GM18502 (cell line): Measurements from ENCODE around the gene TOLLIP.

Source experiments
- ATAC-seq: cut with Tn5 transposase; IDR thresholded peaks from one replicate; pipeline ENCODE4 v1.9.1; 2021; ENCODE audit warnings: mild to moderate bottlenecking; ENCODE audit not compliant: unreplicated experiment, poor library complexity

TOLLIP gene

GRCh38 chr11:1300121-1300520 lies 9.3 kb downstream of the TOLLIP start:
- no peak for ATAC-seq

DNA sequence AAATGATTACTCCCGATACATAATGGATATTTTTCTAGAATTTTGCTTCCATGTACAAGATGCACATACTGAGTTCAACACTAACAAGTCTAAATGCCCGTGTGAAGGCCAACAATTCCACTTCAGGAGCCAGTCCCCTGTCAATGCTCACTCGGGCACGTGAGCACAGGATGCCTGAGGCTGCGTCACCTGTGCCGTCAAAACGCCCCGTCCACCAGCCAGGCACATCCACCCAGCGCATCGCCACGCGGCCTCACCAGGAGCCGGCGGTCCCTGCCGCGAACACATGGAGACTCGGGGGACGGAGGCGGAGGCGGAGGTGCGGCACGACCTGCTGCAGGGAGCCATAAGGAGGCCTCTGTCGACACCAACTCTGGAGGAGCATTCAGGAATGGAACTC lies 9.8 kb downstream of the TOLLIP start:
- no peak for ATAC-seq

DNA sequence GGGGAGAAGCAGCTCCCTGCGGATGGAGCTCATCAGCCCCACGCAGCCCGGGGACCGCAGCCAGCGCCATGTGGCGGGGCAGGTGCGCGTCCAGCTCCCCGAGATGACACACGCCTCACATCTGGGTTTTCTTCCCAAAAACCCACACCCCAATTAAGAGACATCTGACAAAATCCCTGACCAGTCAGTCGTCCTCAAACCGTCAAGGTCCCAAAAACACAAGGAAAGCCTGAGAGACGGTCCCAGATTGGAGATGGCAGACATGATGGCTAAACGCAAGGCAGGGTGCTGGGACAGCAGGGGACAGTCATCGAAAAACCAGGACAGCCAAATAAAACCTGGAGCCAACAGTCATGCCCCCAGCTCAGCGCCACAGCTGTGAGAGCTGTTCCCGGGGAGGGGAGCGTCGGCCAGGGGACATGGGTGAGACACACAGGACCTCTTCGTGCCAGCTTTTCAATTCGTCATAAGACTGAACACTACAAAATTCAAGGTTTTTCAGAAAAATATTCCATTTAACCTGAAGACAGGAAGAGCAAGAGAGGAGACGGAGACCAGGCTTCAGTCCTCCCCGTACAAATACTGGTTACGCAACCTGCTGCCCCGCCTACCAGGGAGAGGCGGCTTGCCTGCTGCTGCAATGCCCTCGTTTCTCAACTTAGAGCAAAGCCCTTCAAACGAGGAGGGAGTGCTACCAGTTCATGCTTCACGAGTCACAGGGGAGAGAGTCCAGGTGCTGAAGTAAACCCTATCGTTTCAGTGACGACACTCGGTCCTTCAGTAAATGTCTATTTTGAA lies 10.5 kb downstream of the TOLLIP start:
- no peak for ATAC-seq

DNA sequence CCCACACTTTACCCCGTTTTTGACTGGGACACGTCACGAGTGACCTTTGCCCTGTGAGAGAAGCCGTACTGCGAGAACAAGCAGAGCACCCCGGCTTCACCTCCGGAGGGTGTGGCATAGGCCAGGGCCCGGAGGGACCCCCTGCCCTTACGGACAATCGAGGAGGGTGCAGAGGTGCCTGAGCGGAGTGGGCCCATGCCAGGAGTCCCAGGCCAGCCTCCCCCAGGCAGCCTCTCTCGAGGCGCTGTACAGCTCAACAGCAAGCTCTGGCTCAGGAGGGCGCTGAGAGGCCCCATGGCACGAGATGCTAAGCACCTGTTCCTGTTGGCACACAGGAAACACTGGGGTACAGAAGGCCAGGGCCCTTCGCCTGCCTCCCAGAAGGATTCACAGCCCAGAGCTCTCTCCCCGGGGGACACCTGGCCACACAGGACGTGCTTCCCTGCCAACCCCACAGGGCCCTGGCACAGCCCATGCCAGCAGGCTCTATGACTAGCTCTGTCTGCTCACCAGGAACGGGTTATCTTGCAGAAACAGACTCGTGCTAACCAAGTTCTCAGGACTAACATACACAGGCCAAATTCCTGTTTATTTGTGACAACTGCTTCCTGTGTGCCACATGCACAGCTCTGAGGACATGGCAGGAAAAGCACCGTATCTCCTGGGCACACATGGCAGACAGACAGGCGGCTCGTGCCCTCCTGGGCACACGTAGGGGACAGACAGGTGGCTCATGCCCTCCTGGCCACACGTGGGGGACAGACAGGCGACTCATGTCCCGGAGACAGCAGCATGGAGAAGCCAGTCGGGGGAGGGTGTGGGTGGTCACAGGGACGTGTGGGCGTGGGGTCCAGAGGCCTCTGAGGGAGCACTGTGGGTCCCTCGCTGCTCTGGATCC lies 11.6 kb downstream of the TOLLIP start:
- ATAC-seq = no peak

DNA sequence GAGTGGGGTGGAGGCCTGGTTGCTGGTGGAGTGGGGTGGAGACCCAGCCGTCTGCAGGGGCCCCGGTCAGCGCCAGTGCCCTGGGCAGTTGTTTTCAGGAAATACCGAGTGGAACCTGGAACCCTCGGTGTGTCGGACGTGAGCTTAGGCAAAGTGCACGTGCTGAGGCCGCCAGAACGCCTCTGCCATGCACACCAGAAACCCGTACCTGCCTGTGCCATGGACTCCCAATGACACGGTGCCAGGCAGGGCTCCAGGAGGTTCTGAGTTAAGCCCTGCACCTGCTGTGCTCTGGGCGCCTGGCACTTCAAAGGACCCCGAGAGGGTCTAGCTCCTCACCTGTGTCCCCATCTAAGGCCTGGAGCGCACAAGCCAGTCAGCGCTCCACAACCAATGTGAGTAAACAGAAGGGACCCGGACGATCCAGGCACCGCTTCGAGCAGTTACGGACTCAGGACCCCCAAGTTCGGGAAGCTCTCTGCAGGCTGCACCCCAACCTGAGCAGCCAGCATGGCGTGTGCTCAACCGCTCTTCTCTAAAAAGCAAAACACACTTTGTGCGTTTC lies 12.3 kb downstream of the TOLLIP start:
- ATAC-seq = no peak

GRCh38 chr11:1296287-1296686 lies 13.1 kb downstream of the TOLLIP start:
- no peak for ATAC-seq

- ATAC-seq = no peak
These were observed 13.8 kb downstream of the TOLLIP start for GRCh38 chr11:1295591-1295990.

DNA sequence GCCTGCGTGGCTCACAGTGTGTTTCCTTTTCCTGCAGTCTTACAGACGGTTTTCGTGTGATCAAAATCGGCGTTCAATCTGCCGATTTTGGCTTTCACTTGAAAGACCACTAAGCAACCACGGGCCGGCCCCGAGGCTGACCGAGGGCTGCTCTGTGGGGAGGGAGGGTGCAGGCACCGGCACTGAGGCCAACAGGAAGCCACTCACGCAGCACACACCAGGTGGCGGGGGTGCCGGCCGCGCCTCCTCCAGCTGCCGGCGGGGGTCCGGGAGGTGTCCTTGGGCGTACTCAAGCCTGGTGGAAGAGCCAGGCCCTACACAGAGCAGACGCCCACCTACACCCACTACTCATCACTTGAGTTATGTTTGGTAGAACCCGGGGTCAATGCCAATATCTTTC lies 14.3 kb downstream of the TOLLIP start:
- no peak for ATAC-seq

DNA sequence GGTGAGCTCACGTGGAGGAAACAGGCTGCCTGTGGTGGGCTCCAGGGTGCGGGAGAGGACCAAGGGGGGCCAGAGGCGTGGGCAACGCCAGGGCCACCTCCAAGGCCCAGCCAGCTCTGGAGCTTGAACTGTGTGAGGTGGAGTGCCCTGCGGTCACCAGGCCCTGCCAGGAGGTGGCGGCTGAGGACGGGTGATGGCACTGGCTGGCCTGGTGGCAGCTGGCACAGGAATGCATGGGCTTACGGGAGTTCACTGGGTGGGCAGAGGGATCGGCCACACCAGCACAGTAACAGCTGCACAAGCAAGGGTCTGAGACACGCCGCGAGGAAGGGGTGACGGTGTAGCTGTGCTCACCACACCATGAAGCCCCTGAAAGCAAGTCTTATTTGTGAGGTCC lies 15.8 kb downstream of the TOLLIP start:
- no peak for ATAC-seq

DNA sequence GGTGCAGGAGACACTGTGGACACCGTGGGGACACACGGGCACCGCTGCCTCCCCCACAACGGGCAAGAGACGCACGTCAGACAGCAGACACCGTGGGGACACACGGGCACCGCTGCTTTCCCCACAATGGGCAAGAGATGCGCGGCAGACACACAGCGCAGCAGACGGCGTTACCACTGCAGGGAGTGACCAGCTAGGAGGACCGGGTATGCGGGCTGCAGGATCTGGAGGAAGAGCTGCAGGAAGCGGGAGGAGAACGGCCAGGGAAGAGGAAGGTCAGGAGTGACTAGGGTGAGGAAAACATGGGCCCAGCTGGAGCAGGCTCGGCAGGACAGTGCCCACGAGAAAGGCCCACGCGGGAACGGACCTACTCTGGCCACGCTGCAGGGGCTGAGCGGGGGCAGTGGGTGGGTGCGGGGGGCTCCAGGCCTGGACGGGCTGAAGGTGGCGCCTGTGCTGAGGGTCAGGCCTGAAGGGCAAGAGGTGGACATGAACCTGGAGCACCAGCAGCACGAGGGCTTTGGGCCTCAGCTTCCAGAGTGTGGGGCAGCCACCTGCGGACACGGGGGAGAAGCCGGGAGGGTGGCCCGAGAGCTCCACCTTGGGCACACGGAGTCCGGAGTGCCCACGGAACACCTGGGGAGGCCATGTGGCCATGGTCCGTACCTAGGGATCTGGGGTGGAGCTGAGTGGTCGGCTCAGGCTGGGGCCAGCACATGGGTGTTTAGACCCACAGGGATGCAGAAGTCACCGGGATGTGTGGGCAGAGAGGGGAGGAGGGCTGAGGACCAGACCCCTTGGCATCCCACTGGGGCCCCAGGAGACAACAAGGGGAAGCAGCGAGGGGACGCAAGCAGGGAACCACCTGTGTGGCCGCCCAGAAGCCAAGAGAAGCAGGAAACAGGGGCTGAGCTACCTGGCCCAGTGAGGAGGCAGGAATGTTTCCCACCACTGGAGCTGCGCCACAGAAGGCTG lies 16.5 kb downstream of the TOLLIP start:
- no peak for ATAC-seq

DNA sequence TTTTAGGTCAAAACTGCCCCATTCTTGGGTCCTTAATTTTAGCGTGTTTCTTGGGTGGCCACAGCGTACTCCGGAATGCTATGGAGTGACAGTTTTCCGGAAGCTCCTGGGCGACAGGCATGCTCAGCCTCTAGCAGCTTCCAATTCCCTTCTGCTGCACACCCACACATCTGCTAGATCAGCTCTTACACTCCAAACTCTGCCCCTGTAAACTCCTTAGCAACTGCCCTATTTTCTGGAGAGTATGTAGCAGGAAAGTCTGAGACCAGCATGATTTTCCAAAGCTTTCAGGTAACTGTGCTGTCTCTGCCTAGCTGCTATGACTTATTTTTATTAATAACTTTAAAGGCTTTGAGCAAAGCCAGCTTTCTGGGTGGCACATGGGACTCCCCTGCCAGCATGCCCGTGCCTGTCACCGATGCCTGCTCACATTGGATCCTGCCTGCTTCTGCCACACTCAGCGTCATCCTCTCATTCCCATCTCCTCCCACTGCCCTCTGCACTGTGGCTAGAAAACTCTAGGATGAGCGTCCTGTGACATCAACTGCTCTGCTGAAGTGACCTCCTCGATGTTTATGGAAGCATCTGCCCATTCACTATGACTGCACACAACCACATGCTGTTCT lies 17.3 kb downstream of the TOLLIP start:
- no peak for ATAC-seq

DNA sequence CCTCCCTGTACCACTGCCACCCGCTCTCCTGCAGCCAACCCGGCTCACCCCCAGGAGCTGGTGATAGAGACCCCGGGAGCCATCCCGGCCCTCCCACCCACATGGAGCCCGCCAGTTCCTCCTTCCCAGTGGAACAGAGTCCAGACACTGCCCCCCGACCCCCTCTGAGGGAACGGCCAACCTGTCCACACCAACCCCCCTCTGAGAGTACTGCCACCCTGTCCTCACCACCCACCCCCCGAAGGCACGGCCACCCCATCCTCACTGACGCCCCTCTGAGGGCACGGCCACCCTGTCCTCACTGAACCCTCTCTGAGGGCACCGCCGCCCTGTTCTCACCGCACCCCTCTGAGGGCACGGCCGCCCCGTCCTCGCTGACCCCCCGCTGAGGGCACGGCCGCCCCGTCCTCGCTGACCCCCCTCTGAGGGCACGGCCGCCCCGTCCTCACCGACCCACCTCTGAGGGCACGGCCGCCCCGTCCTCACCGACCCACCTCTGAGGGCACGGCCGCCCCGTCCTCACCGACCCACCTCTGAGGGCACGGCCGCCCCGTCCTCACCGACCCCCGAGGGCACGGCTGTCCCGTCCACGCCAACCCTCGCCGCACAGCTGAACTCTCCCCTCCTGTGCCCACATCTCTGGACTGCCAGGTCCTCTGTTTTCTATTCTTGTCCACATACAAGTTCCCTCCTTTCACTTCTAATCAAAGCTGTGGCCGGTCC lies 18.0 kb downstream of the TOLLIP start:
- no peak for ATAC-seq

DNA sequence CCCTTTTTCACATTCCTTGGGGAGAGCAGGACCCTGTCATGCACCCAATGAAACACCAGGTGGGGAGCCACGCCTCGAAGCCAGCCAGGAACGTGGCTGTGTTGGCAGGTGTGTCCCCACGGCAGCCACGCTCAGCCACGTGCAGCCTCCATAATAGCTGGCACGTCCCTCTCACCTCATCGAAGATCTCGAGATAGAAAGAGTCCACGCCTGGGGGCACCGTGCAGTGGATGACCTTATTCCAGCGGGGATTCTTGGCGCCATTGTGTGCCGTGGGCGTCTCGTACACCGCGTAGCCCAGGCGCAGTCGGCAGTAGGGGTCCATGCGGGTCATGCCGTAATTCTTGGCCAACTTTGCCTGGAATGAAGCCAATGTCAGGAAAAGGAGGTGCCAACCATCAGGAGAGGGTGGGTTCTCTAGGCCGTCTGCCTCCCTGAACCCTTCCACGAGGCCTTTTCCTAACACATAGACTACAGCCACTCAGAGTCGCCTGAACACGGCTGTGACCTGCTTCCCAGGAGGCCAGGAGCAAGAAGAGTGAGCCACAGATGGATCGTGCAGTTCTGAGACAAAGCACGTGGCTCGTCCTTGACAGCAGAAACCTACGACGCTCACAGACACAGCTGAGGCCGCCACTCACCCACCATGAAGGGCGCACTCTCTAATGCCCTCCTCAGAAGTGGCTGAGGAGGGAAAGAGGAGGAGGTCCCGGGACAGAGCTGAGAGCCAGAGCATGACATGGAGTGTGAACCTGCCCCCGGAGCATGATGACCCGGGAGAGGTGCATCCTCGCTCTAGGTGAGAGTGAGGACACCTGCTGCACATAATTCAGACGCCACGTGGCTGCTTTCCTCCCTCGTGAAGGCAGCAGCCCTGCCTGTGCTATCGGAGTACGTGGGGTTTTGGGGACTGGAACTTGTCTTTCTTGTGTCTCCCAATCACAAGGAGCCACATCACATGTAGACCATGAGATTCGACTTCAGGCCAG lies 19.1 kb downstream of the TOLLIP start:
- no peak for ATAC-seq

GRCh38 chr11:1289211-1289935 lies 20.1 kb downstream of the TOLLIP start:
- ATAC-seq = no peak

GRCh38 chr11:1288426-1289151 lies 20.8 kb downstream of the TOLLIP start:
- no peak for ATAC-seq

- no peak for ATAC-seq
These were observed 21.5 kb downstream of the TOLLIP start for GRCh38 chr11:1287928-1288327.

DNA sequence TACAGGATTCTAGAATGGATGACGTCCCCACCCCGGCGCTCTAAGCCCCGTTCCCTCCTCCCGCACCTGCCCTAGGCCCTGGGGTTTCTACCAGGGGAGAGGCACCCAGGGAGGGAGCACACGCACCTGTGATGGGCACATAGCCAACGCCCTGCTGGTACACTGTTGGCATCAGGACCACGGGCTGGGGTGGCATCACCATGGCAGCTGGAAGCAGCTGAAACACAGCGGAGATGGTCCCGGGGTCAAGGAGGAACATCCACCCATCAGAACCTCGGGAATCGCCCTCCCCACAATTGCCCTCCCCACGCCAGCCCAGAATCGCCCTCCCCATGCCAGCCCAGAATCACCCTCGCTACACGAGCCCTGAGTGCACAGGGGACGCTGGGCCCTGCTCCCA lies 23.6 kb downstream of the TOLLIP start:
- ATAC-seq = no peak
